Natural killer cell treated with Interleukin-12 subunit alpha and Interleukin-12 subunit beta and Interleukin-15 and Interleukin-18, amount 100 ng/mL, for 72 hours (primary cell): ENCODE results near the gene EMD. TPM values are rescaled to one million over a fixed set of nuclear protein-coding genes. Genes with fewer than 3 reads are reported as not detected.

Experiments
- ATAC-seq, 2 donors: fragments of 150-1000 bp; cut with Tn5 transposase in 1 of 2; sonication (Bioruptor Pico), chemical (Tn5 transposase) in 1 of 2; 2 replicates each; pipeline ENCODE4 v1.10.0; 2021
- DNase-seq: peaks from one replicate; pipeline ENCODE4 v3.0.0; 2022; ENCODE audit warnings: low spot score
- H3K27ac Mint-ChIP-seq, 2 donors: 1 replicate in 1 of 2; 2 replicates in 1 of 2; pipeline ENCODE4 v1.8.0; 2022; ENCODE audit warnings: mixed read lengths in 2 of 2, mild to moderate bottlenecking in 1 of 2, moderate library complexity in 1 of 2
- H3K27me3 Mint-ChIP-seq, 2 donors: 1 replicate in 1 of 2; 2 replicates in 1 of 2; pipeline ENCODE4 v1.8.0; 2022; ENCODE audit warnings: mixed read lengths in 2 of 2
- H3K36me3 Mint-ChIP-seq: one replicate; pipeline ENCODE4 v1.8.0; 2022; ENCODE audit warnings: mixed read lengths
- H3K4me1 Mint-ChIP-seq, 2 donors: 1 replicate in 1 of 2; 2 replicates in 1 of 2; pipeline ENCODE4 v1.8.0; 2022; ENCODE audit warnings: low read depth in 2 of 2, mixed read lengths in 2 of 2, mild to moderate bottlenecking in 1 of 2
- H3K4me3 Mint-ChIP-seq: one replicate; pipeline ENCODE4 v1.8.0; 2022; ENCODE audit warnings: mixed read lengths
- H3K9me3 Mint-ChIP-seq: 2 replicates; pipeline ENCODE4 v1.8.0; 2022; ENCODE audit warnings: mixed read lengths
- total RNA-seq, 2 donors: library from RNA; stranded (reverse); gene quantifications; one replicate each; pipeline ENCODE4 v1.2.3, GENCODE V29; 2022

EMD gene
- total RNA-seq, 2 donors from 2014 or later = 49.2 to 61.9 TPM

DNA sequence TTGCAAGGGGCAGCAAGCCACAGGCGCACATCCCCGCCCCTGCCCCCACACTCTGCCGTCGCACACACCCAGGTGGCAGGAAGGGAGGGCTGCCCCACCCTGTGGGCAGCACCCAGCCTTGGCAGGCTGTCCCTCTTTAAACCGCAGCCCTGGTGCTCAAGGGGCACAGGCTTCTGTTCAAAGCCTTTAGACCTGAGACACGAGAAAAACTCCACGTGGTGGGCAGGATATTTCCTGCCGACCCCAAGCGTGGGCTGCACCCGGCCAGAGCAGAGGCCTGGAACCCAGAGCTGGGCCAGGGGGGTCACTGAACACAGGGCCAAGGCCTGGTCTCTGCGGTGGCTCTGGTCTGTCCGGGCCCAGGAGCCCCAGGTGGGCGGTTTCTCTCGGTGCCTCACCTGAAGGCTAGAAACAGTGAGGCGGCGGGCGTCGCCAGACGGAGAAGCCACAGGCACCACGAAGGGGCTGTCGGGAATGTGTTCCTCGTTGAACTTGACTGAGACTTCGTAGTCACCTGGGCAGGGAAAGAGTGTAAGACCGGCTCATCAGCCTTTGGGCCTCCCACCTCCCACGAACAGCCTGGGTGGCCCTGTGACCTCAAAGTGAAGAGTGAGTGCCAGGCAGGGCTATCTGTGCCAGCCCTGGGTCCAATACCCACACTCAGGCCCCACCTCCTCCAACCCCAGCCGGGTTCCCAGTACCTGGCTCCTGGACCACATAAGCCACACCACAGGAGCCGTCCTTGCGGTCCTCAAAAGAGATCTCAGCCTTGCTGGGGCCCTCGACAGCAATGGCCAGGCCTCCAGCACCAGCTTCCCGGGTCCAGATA is 27.7 kb upstream of the EMD start:
- Mint-ChIP-seq H3K4me1 (peaks cover 13 to 40% of the 10 kb centered on the region in 2 donors), H3K27me3 (no peaks in the 10 kb centered on the region), H3K9me3 (no peaks in the 10 kb centered on the region), H3K36me3 (no peaks in the 10 kb centered on the region), H3K27ac (peak overlapping the region in 1 of 2 donors; percentile 66), H3K4me3 (no peak overlapping the region)
- ATAC-seq (no peak), DNase-seq (no peak)

DNA sequence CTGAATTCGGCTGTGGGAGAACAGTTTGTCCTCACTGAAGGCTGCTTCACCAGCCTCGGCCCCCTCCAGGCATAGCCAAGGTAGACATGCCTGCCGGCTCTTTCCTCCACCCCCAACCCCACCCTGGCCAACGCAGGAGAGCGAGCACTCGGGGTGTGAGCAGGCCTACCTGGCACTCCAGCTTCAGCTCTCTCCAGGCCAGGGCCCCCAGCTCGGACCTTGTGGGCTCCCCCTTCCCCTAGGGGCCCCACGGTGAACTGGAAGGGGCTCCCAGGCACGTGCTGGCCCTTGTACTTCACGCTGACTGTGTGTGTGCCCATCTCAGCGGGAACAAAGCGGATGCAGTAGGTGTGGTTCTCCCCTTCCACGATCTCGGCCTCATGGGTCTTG is 27.1 kb upstream of the EMD start:
- Mint-ChIP-seq H3K36me3 (no peaks in the 10 kb centered on the region), H3K4me1 (peaks cover 11 to 40% of the 10 kb centered on the region in 2 donors), H3K27ac (peak overlapping the region in 1 of 2 donors; percentile 66), H3K27me3 (no peaks in the 10 kb centered on the region), H3K9me3 (no peaks in the 10 kb centered on the region), H3K4me3 (no peak overlapping the region)
- DNase-seq (no peak), ATAC-seq (no peak)

DNA sequence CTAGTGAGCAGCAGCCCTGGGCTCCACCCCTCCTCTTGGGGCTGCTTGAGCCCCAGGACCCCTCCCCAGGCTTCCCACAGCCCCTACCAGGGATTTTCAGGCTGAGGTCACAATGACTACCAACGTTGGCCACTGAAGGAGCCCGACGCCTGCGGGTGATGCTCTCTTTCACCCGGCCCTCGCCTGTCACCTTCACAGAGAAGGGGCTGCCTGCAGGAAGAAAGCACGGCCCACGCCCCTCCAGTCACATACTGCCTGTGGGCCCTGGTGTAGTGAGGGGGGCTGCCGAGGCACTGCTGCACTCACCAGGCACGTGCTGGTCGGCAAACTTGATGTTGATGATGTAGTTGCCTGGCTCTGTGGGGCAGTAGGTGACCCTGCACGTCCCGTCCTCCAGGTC is 26.6 kb upstream of the EMD start:
- no peak for DNase-seq
- Mint-ChIP-seq H3K4me1 (peaks cover 7 to 36% of the 10 kb centered on the region in 2 donors), H3K36me3 (no peaks in the 10 kb centered on the region), H3K4me3 (no peak overlapping the region), H3K27ac (peak overlapping the region in 1 of 2 donors; percentile 66), H3K27me3 (no peaks in the 10 kb centered on the region), H3K9me3 (no peaks in the 10 kb centered on the region)
- ATAC-seq = no peak

DNA sequence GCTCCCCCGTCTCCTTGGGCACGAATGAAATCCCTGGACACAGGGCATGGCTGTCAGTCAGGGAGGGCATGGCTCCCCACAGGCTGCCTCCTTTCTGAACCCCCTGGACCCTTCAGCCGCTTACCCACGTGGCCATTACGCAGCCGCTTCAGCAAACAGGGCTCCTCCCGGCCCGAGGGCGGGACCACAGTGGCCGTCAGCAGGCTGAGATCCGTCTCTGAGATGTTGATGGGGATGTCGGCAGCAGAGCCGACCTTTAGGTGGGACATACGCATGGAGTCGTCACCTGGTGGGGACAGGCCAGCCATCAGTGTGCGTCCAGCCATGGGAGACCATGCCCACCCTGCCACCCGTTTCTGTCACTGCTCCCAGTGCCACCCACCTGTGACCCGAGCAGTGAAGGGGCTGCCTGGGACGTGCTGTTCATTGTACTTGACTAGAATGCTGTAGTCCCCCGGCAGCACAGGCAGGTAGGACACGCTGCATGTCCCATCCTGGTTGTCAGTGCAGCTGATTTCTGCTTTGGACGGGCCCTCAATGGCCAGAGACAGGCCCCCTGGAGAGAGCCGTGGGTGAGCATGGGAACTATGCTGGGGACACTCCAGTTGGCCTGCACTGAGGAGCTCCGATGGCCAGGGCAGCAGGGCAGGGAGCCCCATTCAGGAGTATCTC is 25.8 kb upstream of the EMD start:
- DNase-seq (no peak), ATAC-seq (no peak)
- Mint-ChIP-seq H3K4me3 (no peak overlapping the region), H3K36me3 (no peaks in the 10 kb centered on the region), H3K27ac (no peak overlapping the region), H3K9me3 (no peaks in the 10 kb centered on the region), H3K27me3 (no peaks in the 10 kb centered on the region), H3K4me1 (peaks cover 1 to 30% of the 10 kb centered on the region in 2 donors)

DNA sequence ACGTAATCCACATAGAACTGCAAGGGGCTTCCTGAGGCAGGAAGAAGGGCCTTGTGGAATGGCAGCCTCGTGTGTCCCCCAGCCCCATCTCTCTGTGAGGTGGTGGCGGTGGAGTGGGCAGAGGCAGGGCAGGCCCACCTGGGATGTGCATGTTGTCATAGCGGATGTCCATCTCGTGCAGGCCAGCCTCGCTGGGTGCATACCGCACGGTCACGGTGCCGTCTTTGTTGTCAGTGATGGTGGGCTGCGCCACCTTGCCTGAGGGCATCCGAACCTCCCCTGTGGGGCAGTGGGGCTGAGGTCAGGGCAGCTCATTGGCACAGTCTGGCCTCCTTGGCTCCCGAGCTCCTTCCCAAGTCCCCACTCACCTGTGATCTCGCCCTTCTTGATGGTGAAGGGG is 25.1 kb upstream of the EMD start:
- Mint-ChIP-seq H3K27ac (no peak overlapping the region), H3K9me3 (no peaks in the 10 kb centered on the region), H3K4me1 (peaks cover 5 to 33% of the 10 kb centered on the region in 2 donors), H3K27me3 (no peaks in the 10 kb centered on the region), H3K36me3 (no peaks in the 10 kb centered on the region), H3K4me3 (no peak overlapping the region)
- DNase-seq (no peak), ATAC-seq (no peak)

DNA sequence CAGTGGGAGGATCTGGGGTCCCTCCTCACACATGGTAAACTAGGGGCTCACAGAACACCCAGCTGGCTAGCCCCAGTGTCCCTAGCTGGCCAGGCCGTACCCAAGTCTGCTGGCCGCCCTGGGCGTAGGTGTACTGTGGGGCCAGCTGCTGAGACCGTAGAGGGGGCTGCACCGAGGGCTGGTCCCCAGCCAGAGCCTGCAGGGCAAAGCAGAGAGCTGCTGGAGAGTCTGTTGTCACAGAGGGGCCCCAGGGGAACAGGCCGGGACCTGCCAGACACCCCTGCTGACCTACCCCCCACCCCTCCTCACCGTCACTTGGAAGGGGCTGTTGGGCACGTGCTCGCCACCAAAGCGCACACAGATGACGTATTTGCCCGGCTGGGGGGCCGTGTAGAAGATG is 24.6 kb upstream of the EMD start:
- Mint-ChIP-seq H3K27me3 (no peaks in the 10 kb centered on the region), H3K27ac (no peak overlapping the region), H3K9me3 (no peaks in the 10 kb centered on the region), H3K4me3 (no peak overlapping the region), H3K4me1 (peaks cover 5 to 28% of the 10 kb centered on the region in 2 donors), H3K36me3 (no peaks in the 10 kb centered on the region)
- ATAC-seq = no peak
- DNase-seq = no peak

DNA sequence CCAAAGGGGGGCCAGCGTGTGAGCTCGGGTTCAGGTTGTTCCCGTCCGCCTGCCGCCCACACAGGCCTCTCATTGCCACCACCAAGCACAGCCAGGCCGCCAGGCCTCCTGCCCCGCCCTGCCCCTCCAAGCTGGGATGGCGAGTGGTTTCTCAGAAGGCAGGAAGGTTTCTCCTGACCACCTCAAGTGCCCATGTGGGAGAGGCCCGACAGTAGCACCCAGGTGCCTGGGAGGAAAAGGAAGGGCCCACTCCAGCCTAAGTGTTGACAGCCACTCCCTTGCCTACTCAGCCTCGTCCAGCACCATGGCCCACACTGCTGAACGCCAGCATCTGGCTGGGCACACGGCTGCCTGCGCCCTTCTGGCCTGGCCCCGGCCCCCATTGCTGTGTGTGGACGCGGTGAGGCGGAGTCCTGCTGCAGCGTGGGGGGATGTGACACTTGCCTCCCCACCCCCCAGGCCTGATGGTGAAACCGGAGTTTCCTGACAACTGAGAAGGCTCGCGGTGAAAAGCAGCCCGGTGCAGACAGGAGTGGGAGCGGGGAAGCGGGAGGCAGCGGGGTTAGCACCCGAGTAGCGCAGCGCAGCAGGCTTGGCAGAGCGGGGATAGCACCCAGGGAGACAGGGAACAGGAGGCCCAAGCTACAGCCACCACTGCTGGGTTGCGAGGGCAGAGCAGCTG is 23.9 kb upstream of the EMD start:
- Mint-ChIP-seq H3K27me3 (no peaks in the 10 kb centered on the region), H3K27ac (no peak overlapping the region), H3K9me3 (no peaks in the 10 kb centered on the region), H3K4me1 (peaks cover 5 to 24% of the 10 kb centered on the region in 2 donors), H3K4me3 (no peak overlapping the region), H3K36me3 (no peaks in the 10 kb centered on the region)
- peak in 1 of 2 donors; percentile 46 for ATAC-seq
- DNase-seq = no peak

DNA sequence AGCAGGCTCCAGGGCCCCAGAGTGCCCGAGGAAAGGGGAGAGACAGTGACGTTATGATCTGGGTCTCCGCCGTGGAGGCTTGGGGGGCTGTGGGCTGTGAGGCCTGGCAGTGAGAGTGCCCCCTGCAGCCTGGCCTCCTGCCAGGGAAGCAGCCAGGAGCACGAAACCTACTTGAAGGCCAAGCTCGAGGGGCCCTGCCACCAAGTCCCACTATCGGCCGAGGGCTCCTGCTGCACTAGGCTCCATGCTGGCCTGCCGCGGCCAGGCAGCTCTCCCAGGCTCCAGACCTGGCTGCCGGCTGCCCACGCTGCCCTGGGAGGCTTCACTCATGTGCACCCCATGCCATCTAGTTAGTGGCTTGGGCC is 23.3 kb upstream of the EMD start:
- H3K27me3 Mint-ChIP-seq = no peaks in the 10 kb centered on the region
- no peak overlapping the region for H3K4me3 Mint-ChIP-seq
- no peaks in the 10 kb centered on the region for H3K9me3 Mint-ChIP-seq
- H3K4me1 Mint-ChIP-seq = peaks cover 5 to 24% of the 10 kb centered on the region in 2 donors
- H3K36me3 Mint-ChIP-seq = no peaks in the 10 kb centered on the region
- DNase-seq (no peak), ATAC-seq (no peak)
- no peak overlapping the region for H3K27ac Mint-ChIP-seq

DNA sequence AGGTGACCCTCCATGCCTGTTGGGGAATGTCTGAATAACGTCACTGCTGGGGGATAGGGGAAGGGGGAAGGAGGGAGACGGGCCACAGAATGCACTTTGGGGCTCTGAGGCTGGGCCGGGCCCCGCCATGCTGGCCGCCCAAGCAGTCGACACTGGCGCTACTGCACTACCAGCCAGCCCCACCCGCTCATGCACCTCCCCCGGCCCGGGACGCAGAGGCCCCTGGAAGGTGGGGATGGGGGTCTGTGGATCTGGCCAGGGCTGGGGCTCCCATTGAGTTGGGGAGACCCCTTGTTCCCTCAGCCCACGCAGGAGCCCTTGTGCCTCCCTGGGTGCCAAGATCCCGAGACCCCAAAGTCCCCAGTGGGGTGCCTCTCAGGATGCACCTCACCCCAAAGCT is 22.5 kb upstream of the EMD start:
- no peak for DNase-seq
- Mint-ChIP-seq H3K4me1 (peaks cover 5 to 22% of the 10 kb centered on the region in 2 donors), H3K4me3 (peak overlapping the region; percentile 41), H3K27ac (peak overlapping the region in 1 of 2 donors; percentile 57), H3K36me3 (no peaks in the 10 kb centered on the region), H3K27me3 (no peaks in the 10 kb centered on the region), H3K9me3 (no peaks in the 10 kb centered on the region)
- ATAC-seq = no peak

DNA sequence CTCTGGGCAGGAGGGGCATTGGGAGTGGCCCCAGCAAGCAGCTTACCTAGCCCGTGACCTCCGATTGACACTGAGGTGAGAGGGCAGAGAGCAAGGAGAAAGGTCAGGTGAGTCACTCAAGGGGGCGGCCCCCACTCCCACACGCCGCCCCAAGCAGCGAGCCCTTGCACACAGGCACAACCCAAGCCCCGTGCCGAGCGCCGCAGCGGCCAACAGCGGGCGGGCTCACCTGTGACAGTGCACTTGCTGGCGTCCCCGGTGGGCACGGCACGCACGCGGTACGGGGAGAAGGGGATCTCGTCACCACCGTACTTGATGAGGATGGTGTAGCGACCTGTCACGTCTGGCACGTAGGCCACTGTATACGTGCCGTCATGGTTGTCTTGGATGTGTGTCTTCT is 21.9 kb upstream of the EMD start:
- no peaks in the 10 kb centered on the region for H3K36me3 Mint-ChIP-seq
- ATAC-seq = no peak
- H3K27ac Mint-ChIP-seq = no peak overlapping the region

DNA sequence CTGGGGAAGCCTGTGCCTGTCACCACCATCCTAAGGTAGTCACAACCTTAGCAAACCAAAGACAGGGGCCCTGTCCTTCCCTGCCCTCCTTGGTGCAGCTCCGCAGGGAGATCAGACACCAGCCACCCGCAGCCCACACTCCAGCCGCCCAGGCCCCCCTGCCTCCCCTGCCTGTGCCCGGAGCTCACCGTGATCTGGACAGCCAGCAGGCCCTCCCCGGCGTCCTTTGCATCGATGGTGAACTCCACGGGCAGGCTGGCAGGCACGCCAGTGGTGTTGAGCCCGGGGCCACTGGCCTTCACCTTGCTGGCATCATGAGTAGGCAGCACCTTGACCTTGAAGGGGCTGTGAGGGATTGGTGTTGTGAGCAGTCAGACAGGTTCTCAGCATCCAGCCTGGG is 21.1 kb upstream of the EMD start:
- no peak overlapping the region for H3K4me3 Mint-ChIP-seq
- no peaks in the 10 kb centered on the region for H3K9me3 Mint-ChIP-seq
- H3K27me3 Mint-ChIP-seq = no peaks in the 10 kb centered on the region
- no peaks in the 10 kb centered on the region for H3K36me3 Mint-ChIP-seq
- ATAC-seq (no peak), DNase-seq (no peak)
- H3K27ac Mint-ChIP-seq = no peak overlapping the region
- peaks cover 5 to 19% of the 10 kb centered on the region in 2 donors for H3K4me1 Mint-ChIP-seq

More for the DNA sequence above, 21.9 kb upstream of the EMD start:
- H3K4me1 Mint-ChIP-seq = peaks cover 5 to 17% of the 10 kb centered on the region in 2 donors
- no peaks in the 10 kb centered on the region for H3K27me3 Mint-ChIP-seq
- DNase-seq = no peak
- H3K4me3 Mint-ChIP-seq = no peak overlapping the region
- no peaks in the 10 kb centered on the region for H3K9me3 Mint-ChIP-seq

DNA sequence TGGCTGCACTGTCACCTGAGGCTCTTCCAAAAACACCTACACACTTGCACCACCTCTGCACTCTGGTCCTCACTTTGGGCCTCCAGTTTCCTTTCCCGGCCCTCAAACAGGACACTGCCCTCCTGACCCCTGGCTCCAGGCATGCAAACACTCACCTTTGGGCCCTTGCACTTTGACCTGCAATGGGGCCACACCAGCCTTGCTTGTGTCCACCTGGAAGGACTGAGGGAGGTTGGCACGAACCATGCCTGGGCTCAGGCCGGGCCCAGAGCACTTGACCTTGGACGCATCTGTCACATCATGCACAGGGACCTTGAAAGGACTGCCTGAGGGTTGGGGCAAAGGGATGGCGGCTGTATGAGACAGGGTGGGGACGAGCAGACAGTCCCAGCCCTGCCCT is 20.3 kb upstream of the EMD start:
- Mint-ChIP-seq H3K9me3 (no peaks in the 10 kb centered on the region), H3K27me3 (no peaks in the 10 kb centered on the region), H3K27ac (peak overlapping the region in 1 of 2 donors; percentile 9), H3K36me3 (no peaks in the 10 kb centered on the region), H3K4me3 (peak overlapping the region; percentile 44), H3K4me1 (peaks cover 5 to 22% of the 10 kb centered on the region in 2 donors)
- ATAC-seq (no peak), DNase-seq (no peak)

DNA sequence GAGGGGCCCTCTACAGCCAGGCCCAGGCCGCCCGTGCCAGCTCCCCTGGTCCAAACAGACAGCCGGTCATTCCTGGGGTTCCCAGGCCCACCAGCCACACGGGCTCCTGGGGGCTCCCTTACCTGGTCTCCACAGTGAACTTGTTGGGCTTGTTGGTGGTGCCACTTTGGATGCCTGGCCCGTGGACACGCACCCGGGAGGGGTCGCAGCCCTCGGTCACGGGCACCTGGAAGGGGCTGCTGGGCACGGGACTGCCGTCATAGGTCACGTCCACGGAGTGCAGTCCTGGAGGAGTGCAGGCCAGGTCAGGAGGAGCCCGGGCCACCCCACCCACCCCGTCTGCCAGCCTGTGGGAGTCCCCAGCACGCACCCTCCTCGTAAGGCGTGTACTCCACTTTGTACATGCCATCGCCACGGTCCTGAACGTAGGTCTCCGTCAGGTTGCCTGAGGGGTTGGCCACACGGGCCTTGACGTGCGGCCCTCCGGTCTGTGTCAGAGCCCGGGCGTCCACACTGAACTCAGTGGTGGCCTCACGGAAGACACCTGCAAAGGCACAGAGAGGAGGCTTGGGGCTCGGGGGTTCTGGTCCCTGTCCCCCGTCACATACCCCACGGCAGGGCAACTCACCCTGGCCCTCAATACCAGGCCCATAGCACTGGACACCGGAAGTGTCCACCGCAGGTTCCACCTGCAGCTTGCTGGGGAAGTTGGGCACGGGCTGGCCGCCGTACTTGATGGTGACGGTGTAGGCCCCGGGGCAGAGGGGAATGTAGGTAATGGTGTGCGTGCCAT is 19.5 kb upstream of the EMD start:
- Mint-ChIP-seq H3K27ac (no peak overlapping the region), H3K27me3 (no peaks in the 10 kb centered on the region), H3K4me1 (peaks cover 5 to 18% of the 10 kb centered on the region in 2 donors), H3K9me3 (no peaks in the 10 kb centered on the region), H3K36me3 (no peaks in the 10 kb centered on the region), H3K4me3 (no peak overlapping the region)
- DNase-seq (no peak), ATAC-seq (no peak)
